ENCODE data around the gene REEP3. TPM values are rescaled to one million over a fixed set of nuclear protein-coding genes. Genes with fewer than 3 reads are reported as not detected.

REEP3 gene
- total RNA-seq, 4 donors from 2014 or later, result 22.8 to 36.7 (median 32.1) TPM

- H3K27ac ChIP-seq, result no peak overlapping the region
- intact Hi-C loops (cut with DNase I; ENCODE audit: low total_unique reads) (no loop called here), in situ Hi-C loops (cut with MboI; ENCODE audit: low sequenced_read_pairs in 4 of 4) (no loop called here)
- H3K9me3 ChIP-seq, result no peaks in the 10 kb centered on the region
- H3K27me3 ChIP-seq, result no peaks in the 10 kb centered on the region
- TF ChIP-seq, protein P1, sequence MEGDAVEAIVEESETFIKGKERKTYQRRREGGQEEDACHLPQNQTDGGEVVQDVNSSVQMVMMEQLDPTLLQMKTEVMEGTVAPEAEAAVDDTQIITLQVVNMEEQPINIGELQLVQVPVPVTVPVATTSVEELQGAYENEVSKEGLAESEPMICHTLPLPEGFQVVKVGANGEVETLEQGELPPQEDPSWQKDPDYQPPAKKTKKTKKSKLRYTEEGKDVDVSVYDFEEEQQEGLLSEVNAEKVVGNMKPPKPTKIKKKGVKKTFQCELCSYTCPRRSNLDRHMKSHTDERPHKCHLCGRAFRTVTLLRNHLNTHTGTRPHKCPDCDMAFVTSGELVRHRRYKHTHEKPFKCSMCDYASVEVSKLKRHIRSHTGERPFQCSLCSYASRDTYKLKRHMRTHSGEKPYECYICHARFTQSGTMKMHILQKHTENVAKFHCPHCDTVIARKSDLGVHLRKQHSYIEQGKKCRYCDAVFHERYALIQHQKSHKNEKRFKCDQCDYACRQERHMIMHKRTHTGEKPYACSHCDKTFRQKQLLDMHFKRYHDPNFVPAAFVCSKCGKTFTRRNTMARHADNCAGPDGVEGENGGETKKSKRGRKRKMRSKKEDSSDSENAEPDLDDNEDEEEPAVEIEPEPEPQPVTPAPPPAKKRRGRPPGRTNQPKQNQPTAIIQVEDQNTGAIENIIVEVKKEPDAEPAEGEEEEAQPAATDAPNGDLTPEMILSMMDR (IDR thresholded peaks at IDR 0.05 in 4 of 5, conservative IDR thresholded peaks at IDR 0.05 in 1 of 5), result no peak
- no peak for TF ChIP-seq POLR2A (IDR thresholded peaks at IDR 0.05)
- H3K36me3 ChIP-seq, result peaks cover 0 to 13% of the 10 kb centered on the region in 2 donors
- DNase-seq, result no peak
- no peak overlapping the region for H3K4me3 ChIP-seq
- no peaks in the 10 kb centered on the region for H3K4me1 ChIP-seq
- ATAC-seq, result no peak
Measured at GRCh38 chr10:63608511-63608910, 87.3 kb downstream of the REEP3 start.

GRCh38 chr10:63611078-63611477, 89.9 kb downstream of the REEP3 start:
- H3K36me3 ChIP-seq, result peaks cover 0 to 13% of the 10 kb centered on the region in 2 donors
- no peaks in the 10 kb centered on the region for H3K9me3 ChIP-seq
- no peak for DNase-seq
- H3K27me3 ChIP-seq, result no peaks in the 10 kb centered on the region
- ATAC-seq, result no peak
- no peak overlapping the region for H3K4me3 ChIP-seq
- no peaks in the 10 kb centered on the region for H3K4me1 ChIP-seq
- no peak overlapping the region for H3K27ac ChIP-seq
- no peak for TF ChIP-seq POLR2A (IDR thresholded peaks at IDR 0.05)
- TF ChIP-seq, protein P1 (IDR thresholded peaks at IDR 0.05 in 4 of 5, conservative IDR thresholded peaks at IDR 0.05 in 1 of 5), result no peak
- in situ Hi-C loops (cut with MboI; ENCODE audit: low sequenced_read_pairs in 4 of 4), result no loop called here
- intact Hi-C loops (cut with DNase I; ENCODE audit: low total_unique reads), result no loop called here

- no peaks in the 10 kb centered on the region for H3K4me1 ChIP-seq
- intact Hi-C loops (cut with DNase I; ENCODE audit: low total_unique reads), result no loop called here
- TF ChIP-seq, protein P1 (IDR thresholded peaks at IDR 0.05 in 4 of 5, conservative IDR thresholded peaks at IDR 0.05 in 1 of 5), result no peak
- no peak for TF ChIP-seq POLR2A (IDR thresholded peaks at IDR 0.05)
- no peak for DNase-seq
- no peaks in the 10 kb centered on the region for H3K27me3 ChIP-seq
- no peaks in the 10 kb centered on the region for H3K9me3 ChIP-seq
- no peak for ATAC-seq
- in situ Hi-C loops (cut with MboI; ENCODE audit: low sequenced_read_pairs in 4 of 4), result no loop called here
- peaks cover 0 to 27% of the 10 kb centered on the region in 2 donors for H3K36me3 ChIP-seq
- peak overlapping the region in 2 of 4 donors; percentile 7 to 22 for H3K27ac ChIP-seq
- no peak overlapping the region for H3K4me3 ChIP-seq
Measured at GRCh38 chr10:63614371-63614891, 93.2 kb downstream of the REEP3 start.

- DNase-seq (no peak), ATAC-seq (no peak)
- Histone ChIP-seq H3K27ac (no peak overlapping the region), H3K4me3 (no peak overlapping the region), H3K9me3 (no peaks in the 10 kb centered on the region), H3K36me3 (peaks cover 0 to 26% of the 10 kb centered on the region in 2 donors), H3K4me1 (no peaks in the 10 kb centered on the region), H3K27me3 (no peaks in the 10 kb centered on the region)
- in situ Hi-C loops (cut with MboI; ENCODE audit: low sequenced_read_pairs in 4 of 4) (no loop called here), intact Hi-C loops (cut with DNase I; ENCODE audit: low total_unique reads) (no loop called here)
- TF ChIP-seq POLR2A (IDR thresholded peaks at IDR 0.05), result no peak
- TF ChIP-seq, protein P1 (IDR thresholded peaks at IDR 0.05 in 4 of 5, conservative IDR thresholded peaks at IDR 0.05 in 1 of 5), result no peak
Measured at GRCh38 chr10:63618552-63618951, 97.4 kb downstream of the REEP3 start.

- peaks cover 0 to 26% of the 10 kb centered on the region in 2 donors for H3K36me3 ChIP-seq
- no peak overlapping the region for H3K4me3 ChIP-seq
- no peak for TF ChIP-seq POLR2A (IDR thresholded peaks at IDR 0.05)
- TF ChIP-seq, protein P1 (IDR thresholded peaks at IDR 0.05 in 4 of 5, conservative IDR thresholded peaks at IDR 0.05 in 1 of 5), result no peak
- intact Hi-C loops (cut with DNase I; ENCODE audit: low total_unique reads), result no loop called here
- DNase-seq, result no peak
- no peak for ATAC-seq
- no peak overlapping the region for H3K27ac ChIP-seq
- in situ Hi-C loops (cut with MboI; ENCODE audit: low sequenced_read_pairs in 4 of 4), result no loop called here
- H3K9me3 ChIP-seq, result no peaks in the 10 kb centered on the region
- no peaks in the 10 kb centered on the region for H3K4me1 ChIP-seq
- no peaks in the 10 kb centered on the region for H3K27me3 ChIP-seq
Measured at GRCh38 chr10:63619426-63619825, 98.2 kb downstream of the REEP3 start.
